Peyer's patch (tissue), 4 donors: ENCODE measurements around the gene CA10.

Experiments
- CTCF ChIP-seq, 6 experiments: fragments of 450-650 bp in 4 of 6; fragments of 200-600 bp in 2 of 6; sonication (generic) in 1 of 6; IDR thresholded peaks; one replicate each; pipeline ENCODE4 v1.5.1; 2017 to 2019; ENCODE audit warnings: antibody characterized with exemption in 6 of 6, mild to moderate bottlenecking in 3 of 6, moderate library complexity in 1 of 6
- POLR2A ChIP-seq, 2 donors: fragments of 450-650 bp; IDR thresholded peaks; one replicate each; pipeline ENCODE4 v1.5.1; 2017; ENCODE audit warnings: antibody characterized with exemption in 2 of 2, mild to moderate bottlenecking in 2 of 2, moderate library complexity in 2 of 2

- TF ChIP-seq POLR2A (IDR thresholded peaks at IDR 0.05) (no peak), CTCF (IDR thresholded peaks at IDR 0.05) (no peak)
These were observed 474.3 kb downstream of the CA10 start for GRCh38 chr17:51684214-51684613.
